LHCN-M2 (cell line): Measurements from ENCODE around the gene CKAP2. TPM values are rescaled to one million over a fixed set of nuclear protein-coding genes. Genes with fewer than 3 reads are reported as not detected.

Experiments used
- total RNA-seq: library from RNA; depleted of rRNA; stranded (reverse); fragments of >200 nt; gene quantifications from 2 replicates; pipeline ENCODE4 v1.2.3, GENCODE V29; 2014; rRNA removed

The CKAP2 gene
- total RNA-seq, 1 experiment from 2014 or later, result 113 TPM

Other genes starting within 250 kb of the CKAP2 start
- gene THSD1, start 49.3 kb upstream of the CKAP2 start, total RNA-seq, result 19.0 and 28.2 TPM in 2 replicates
- 43.9 and 56.9 TPM in 2 replicates for gene VPS36, start 4.8 kb upstream of the CKAP2 start, total RNA-seq
- 3.1 and 3.3 TPM in 2 replicates for gene HNRNPA1L2, start 187.0 kb downstream of the CKAP2 start, total RNA-seq
- 46.4 and 49.4 TPM in 2 replicates for gene SUGT1, start 197.4 kb downstream of the CKAP2 start, total RNA-seq